ENCODE results near the gene SH3GLB2. TPM values are rescaled to one million over a fixed set of nuclear protein-coding genes. Genes with fewer than 3 reads are reported as not detected.

Gene SH3GLB2
- total RNA-seq, 1 donor from 2014 or later: 94.7 TPM

GRCh38 chr9:129068990-129069861, 41.1 kb upstream of the SH3GLB2 start:
- DNase-seq (peak; percentile 85), ATAC-seq (peak; percentile 80 to 90)
- intact Hi-C loops (cut with DNase I): no loop called here
- no peak for TF ChIP-seq CTCF (IDR thresholded peaks at IDR 0.05)
- H3K27ac ChIP-seq: peak overlapping the region; percentile 54
- H3K4me1 ChIP-seq: no peaks in the 10 kb centered on the region
- H3K9me3 ChIP-seq: no peaks in the 10 kb centered on the region
- H3K27me3 ChIP-seq (ENCODE audit: low read depth): no peaks in the 10 kb centered on the region
- peaks cover 56% of the 10 kb centered on the region for H3K36me3 ChIP-seq
- no peak overlapping the region for H3K4me3 ChIP-seq

- ATAC-seq (no peak), DNase-seq (no peak)
- Histone ChIP-seq H3K4me3 (no peak overlapping the region), H3K36me3 (peaks cover 66% of the 10 kb centered on the region), H3K9me3 (no peaks in the 10 kb centered on the region), H3K27ac (no peak overlapping the region), H3K4me1 (no peaks in the 10 kb centered on the region), H3K27me3 (ENCODE audit: low read depth) (no peaks in the 10 kb centered on the region)
- intact Hi-C loops (cut with DNase I): no loop called here
- TF ChIP-seq CTCF (IDR thresholded peaks at IDR 0.05): no peak
These were observed 40.0 kb upstream of the SH3GLB2 start for GRCh38 chr9:129068110-129068509.

GRCh38 chr9:129064499-129064908, 36.4 kb upstream of the SH3GLB2 start:
- Histone ChIP-seq H3K4me3 (no peak overlapping the region), H3K27ac (no peak overlapping the region), H3K27me3 (ENCODE audit: low read depth) (no peaks in the 10 kb centered on the region), H3K9me3 (no peaks in the 10 kb centered on the region), H3K36me3 (peaks cover 85% of the 10 kb centered on the region), H3K4me1 (no peaks in the 10 kb centered on the region)
- intact Hi-C loops (cut with DNase I): no loop called here
- no peak for DNase-seq
- no peak for TF ChIP-seq CTCF (IDR thresholded peaks at IDR 0.05)
- ATAC-seq: no peak

GRCh38 chr9:129063061-129063460, 34.9 kb upstream of the SH3GLB2 start:
- no peak for DNase-seq
- Histone ChIP-seq H3K27me3 (ENCODE audit: low read depth) (no peaks in the 10 kb centered on the region), H3K4me3 (no peak overlapping the region), H3K9me3 (no peaks in the 10 kb centered on the region), H3K27ac (no peak overlapping the region), H3K4me1 (no peaks in the 10 kb centered on the region), H3K36me3 (peaks cover 79% of the 10 kb centered on the region)
- TF ChIP-seq CTCF (IDR thresholded peaks at IDR 0.05): no peak
- ATAC-seq: peak in 1 of 2 donors; percentile 17
- intact Hi-C loops (cut with DNase I): no loop called here

GRCh38 chr9:129060991-129061390, 32.9 kb upstream of the SH3GLB2 start:
- Histone ChIP-seq H3K9me3 (no peaks in the 10 kb centered on the region), H3K36me3 (peaks cover 83% of the 10 kb centered on the region), H3K4me1 (no peaks in the 10 kb centered on the region), H3K27me3 (ENCODE audit: low read depth) (no peaks in the 10 kb centered on the region), H3K27ac (no peak overlapping the region), H3K4me3 (no peak overlapping the region)
- ATAC-seq (no peak), DNase-seq (no peak)
- TF ChIP-seq CTCF (IDR thresholded peaks at IDR 0.05): no peak
- intact Hi-C loops (cut with DNase I): no loop called here
